Measurements from ENCODE around the gene RPS6KA5. TPM values are rescaled to one million over a fixed set of nuclear protein-coding genes. Genes with fewer than 3 reads are reported as not detected.
"Not testable (repeated sequence)": the region's sequence is repeated elsewhere in the genome, so short reads cannot be mapped to it uniquely, and the experiment has no call there.

The RPS6KA5 gene
- total RNA-seq, 1 donor from 2014 or later: 5.5 TPM

DNA sequence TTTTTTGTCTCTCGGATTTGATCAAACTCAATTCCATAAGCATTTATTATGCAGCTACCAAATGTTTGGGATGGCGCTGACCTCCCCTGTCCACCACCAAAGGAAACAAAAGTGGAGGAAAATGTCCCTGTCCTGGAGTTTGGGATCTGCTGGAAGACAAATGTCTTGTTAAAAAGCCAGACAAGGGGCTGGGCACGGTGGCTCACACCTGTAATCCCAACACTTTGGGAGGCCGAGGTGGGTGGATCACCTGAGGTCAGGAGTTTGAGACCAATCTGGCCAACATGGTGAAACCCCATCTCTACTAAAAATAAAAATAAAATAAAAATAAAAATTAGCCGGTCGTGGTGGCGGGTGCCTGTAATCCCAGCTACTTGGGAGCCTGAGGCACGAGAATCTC, 221.9 kb downstream of the RPS6KA5 start:
- DNase-seq (ENCODE audit: low read depth): not testable (repeated sequence)

DNA sequence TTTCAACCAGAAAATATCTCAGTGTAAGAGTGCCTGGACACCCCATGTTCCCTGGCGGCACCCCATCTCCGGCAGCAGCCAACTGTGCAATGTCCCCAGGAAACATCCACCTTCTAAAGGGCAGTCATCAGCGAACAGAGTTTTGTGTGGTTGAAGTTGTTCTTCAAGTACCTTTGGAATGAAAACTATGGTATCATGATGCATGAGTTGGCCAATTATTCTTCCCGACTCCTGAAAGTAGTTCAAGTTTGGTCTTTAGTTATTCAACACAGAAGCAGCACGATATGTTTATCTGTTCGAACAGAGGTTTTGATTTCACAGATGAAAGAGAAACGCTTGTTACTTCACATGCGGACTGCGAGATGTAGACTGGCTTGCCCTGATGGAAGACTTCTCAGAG, 223.1 kb downstream of the RPS6KA5 start:
- DNase-seq (ENCODE audit: low read depth): no peak

DNA sequence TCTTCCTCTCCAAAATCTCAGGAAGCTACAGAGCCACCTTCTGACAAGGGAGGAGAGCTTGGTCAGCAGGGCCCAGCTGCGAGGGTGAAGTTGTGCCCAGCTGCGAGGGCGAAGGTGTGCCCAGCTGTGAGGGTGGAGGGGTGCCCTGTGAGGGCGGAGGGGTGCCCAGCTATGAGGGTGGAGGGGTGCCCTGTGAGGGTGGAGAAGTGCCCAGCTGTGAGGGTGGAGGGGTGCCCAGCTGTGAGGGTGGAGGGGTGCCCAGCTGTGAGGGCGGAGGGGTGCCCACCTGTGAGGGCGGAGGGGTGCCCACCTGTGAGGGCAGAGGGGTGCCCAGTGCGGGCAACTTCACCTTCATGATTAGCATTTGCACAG, 223.8 kb downstream of the RPS6KA5 start:
- no peak for DNase-seq (ENCODE audit: low read depth)

DNA sequence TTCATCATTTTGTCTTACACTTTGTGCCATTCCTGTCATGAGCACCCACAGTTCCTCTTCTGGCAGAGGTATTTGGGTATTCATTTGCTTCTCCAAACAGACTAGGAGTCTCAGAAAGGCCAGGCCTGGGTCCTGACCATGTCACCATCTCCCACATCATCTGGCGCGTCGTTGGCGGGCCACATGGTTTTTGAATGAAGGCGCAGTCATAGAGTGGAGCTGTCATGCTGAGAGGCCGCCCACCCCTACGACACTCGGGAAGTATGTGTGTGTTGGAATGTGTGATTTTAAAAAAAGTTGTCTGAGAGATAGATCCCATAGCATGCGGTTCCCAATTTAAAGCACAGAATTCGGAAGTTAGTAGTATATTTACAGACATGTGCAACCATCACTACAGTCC, 228.6 kb downstream of the RPS6KA5 start:
- no peak for DNase-seq (ENCODE audit: low read depth)

DNA sequence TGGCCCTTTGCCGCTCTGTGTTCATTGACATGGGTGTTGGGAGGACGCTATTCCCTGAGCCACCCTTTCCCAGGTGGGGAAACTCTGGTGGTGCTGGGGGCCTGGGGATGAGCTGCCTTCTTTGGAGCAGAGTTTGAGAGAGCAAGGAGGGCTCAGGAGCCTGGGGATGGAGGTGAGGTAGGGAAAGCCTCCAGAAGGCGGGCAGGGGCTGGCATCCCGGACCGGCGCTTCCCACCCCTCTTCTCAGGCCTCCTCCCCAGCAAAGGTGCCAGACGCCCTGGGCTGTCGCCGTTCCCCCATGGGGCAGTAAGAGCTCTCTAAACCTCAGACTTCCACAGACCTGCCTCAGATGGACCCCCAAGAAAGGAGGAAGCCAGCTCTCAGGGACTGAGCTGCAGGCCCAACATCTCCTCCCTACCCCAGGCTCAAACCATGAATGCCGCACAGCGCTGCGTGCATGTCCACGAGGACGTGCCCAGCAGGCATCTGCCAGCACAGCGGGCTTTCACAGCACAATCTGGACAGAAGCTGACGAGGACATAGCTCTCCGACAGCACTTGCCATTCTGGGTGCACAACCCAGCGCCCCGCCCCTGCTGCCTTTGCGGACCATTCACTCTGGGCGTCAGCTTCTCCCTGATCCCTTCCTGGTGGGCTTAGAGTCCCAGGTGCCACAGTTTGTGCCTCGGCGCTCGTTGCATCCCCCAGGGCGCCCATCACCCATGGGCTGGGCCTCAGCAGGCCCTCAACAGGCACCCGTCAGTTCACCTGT, 229.3 kb downstream of the RPS6KA5 start:
- DNase-seq (ENCODE audit: low read depth): no peak

DNA sequence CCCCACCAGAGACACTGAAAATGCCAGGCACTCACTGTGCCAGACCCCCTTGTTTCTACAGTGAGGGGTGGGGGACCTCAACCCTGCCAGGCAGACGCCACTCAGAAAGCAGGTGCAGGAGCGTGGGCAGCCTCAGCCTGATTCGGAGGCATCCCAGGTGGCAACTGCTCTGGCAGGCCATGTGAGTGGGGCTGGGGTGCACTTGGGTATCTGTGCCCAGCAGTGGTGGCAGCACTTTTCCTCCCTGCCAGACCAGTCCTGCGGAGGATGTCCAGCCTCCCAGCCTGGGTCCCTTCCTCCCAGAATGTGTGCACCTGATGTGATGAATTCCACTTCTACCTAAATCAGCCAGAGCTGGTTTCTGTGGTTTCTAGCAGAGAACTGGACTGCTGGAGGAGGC, 230.8 kb downstream of the RPS6KA5 start:
- DNase-seq (ENCODE audit: low read depth): no peak

DNA sequence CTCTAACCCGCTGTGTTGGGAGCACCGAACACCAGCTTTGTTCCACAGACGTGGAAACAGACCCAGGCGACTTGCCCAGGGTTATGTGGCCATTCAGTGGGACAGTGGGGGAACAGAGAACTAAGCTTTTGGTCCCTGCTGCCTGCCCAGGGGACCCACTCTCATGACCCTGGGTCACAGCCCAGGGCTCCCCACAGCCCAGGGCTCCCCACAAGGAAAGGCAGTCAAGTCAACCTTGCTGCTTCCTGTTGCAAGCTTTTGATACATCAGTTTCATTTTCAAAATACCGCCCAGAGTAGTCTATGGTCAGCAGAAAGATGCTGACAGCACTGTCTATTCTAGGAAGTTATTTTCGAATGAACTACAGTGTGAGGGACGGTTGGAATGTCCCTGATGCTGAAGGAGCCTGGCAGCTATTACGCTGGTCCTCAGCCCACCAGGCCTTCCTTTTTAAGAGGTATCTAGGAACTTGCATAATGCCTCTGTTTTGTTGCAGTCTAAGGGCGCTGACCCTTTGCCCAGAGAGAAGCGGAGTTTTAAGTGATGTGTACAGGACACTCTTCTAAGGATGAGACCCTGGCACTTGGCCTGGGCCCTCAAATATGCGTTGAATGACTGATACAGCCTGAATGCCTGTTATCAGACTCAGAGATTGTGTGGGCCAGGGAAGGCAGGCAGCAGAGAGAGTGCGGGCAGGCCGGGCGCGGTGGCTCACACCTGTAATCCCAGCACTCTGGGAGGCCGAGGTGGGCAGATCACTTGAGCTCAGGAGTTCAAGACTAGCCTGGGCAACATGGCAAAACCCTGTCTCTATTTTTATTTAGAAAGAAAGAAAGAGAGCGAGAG, 231.6 kb downstream of the RPS6KA5 start:
- no peak for DNase-seq (ENCODE audit: low read depth)

DNA sequence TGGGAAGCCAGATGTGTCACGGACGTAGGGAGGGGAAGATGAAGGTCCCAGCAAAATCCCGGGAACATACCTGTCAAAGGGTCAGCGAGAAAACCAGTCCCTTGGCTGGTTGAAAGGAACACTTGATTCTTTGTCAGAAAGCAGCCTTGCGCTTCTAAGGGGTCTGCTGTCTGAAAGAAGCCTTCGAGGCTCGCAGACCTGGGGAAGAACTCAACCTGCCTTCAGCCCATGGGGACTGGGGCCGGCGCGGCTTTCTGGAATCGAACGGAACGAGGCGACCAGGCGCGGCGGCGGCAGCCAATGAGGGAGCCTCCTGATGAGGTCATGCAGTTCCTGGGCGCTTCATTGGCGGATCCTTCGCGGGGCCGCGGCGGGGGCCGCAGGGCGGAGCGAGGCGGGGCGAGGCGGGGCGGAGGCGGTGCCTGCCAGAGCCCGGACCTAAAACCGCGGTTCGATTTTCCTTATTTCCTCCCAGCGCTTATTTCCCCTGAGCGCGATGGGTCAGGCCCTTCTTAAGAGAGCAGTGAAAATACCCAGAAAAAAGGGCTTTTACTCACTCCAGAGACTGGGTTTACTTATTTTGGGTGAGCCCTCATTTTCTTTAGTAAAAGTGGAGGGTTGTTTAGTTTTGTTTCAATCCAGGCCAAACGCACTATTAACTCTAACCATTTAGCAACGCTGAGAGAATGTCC, 232.4 kb downstream of the RPS6KA5 start:
- DNase-seq (ENCODE audit: low read depth): peak; percentile 89

DNA sequence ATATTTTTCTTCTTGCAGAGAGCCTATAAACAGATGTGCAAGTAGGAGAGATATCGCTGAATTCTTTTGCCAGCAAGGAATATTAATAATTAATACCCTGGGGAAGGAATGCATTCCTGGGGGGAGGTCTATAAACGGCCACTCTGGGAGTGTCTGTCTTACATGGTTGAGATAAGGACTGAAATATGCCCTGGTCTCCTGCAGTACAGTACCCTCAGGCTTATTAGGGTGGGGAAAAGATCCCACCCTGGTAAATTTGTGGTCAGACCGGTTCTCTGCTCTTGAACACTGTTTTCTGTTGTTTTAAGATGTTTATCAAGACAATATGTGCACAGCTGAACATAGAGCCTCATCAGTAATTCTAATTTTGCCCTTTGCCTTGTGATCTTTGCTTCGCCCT, 236.9 kb downstream of the RPS6KA5 start:
- DNase-seq (ENCODE audit: low read depth): not testable (repeated sequence)

DNA sequence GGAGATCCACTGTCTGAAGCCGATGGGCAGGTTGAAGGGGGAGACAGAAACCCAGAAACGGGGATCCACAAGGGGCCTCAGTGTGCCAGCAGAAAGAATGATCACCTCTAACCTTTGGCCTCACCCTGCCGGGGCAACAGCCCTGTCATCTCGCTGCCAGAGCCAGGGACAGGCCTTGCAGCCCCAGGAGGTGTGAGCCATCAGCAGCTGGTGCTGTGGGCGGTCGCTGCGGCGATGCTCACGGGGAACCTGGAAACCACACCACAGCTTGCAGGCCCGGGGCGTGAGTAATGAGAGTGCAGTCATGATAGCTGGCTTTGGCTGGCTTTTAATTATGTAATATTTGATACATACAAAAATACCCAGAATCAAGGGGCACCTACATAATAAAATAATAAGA, 239.5 kb downstream of the RPS6KA5 start:
- DNase-seq (ENCODE audit: low read depth): peak; percentile 89

DNA sequence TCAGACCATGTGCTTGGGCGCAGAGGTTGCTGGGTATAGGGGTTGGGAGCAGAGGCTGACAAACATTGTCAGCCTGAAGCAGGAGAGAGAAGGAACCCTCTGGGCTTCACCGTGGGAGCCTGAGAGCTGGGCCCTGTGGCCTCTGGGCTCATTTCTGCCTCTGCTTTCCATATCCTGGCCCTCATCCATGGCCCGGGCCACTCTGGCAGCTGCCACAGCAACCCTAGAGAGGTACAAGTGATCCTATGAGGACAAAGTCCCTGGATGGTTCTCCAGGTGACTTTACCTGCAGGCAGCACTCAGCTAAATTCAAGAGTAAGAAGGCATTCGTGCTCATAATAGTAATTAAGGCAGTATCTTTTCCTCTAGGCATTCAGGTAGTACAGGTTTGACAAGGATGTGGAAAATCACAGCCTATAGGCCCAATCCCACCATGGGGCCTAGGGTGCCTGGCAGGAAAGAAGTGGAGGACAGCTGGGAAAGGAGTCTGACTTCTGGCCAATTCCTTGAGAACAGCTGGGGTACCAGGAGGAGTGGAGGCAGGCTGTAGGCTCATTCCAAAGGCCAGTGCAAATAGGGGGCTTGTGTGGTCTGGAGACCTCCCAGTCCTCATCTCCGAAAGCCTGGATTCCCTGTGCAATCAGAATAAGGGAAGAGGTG, 240.6 kb downstream of the RPS6KA5 start:
- DNase-seq (ENCODE audit: low read depth): peak; percentile 60

DNA sequence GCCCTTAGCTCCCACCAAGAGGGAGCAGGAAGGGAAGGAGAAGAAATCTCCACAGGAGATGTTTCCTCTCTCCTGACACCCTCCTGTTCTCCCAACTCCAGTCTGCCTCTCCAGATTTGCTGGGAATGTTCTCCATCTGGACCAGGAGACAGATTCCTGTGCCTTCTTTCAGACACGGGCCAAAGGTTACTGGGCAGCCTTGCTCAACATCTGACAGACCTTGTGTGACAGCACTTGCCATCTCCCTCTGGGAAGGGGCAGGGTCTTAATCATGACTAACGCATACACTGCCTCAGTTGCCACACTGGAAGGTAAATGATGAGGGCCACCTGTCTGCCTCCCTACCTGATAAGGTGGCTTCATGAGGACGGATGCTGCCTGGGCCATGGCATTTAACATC, 241.7 kb downstream of the RPS6KA5 start:
- no peak for DNase-seq (ENCODE audit: low read depth)

DNA sequence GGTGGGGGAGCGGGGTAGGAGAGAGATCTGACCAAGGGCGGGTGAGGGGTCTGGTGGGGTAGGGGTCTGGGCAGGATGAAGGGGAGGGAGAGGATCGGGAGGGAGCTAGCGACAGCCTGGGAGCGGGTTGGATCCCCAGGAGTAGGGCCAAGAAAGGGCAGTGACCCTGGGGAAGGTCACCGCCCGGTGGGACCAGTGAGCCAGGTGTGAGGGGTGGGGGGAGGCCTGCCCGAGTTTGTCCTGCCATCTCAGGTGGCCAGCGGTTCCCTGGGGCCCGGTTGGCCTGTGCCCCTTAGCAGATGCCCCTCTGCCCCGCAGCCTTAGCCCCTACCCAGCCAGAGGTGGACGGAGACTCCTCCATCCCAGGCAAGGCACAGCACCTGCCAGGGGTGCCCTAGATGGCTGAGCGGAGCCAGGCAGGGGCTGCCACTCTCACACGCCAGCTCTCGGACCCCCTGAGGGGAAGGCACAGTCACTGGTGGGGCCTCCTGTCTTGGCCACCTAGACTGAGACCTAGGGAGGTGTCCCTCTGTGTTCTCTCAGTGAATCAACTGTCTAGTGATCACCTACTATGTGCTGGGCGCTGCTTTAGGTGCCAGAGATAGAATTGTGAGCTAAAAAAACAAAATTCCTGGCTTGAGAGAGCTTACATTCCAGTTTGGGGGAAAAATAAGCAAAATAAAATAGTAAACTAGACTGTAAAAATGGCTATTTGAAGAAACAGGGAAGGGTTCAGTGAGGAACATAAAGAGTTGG, 243.6 kb downstream of the RPS6KA5 start:
- no peak for DNase-seq (ENCODE audit: low read depth)

DNA sequence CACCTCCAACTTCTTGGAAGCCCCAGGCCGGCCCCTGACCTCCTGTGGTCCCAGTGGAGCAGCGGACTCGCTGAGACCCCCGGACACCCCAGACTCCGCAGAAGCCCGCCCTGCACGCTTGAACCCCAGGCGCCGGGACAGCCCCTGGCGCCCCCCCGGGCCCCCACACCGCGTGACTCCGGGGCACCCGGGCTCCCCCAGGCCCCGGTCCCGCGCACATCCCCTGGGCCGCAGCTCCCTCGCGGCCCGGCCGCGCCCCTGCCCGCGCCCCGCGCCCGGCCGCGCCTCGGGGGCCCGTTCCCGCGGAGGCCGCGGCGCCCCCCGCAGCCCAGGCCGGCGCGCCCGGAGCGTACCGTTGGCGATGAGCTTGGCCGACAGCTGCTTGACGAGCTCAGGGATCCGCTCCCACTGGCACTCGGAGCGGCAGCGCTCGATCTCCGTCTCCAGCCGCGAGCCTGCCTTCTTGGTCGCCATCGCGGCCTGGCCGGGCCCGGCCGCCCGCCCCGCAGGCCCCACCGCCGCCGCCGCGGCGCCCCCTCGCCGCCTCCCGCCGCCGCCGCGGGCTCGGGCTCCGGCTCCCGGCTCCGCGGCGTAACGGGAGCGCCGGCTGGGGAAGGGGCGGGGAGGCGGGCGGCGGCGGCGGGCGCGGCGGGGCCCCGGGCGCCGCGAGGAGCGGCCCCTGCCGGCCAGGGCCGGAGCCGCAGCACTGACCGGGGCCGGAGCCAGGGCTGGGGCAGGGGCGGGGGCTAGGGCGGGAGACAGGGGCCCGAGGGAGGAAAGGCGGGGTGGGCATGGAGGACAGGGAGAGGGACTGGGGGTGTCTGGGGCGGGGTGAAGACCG, 244.4 kb downstream of the RPS6KA5 start, which contains the start of gene TTC7B:
Gene TTC7B (minus strand): TSS at position 609 of the 841 bp plus-strand sequence. CDS start 135 bp downstream, at position 474.
- DNase-seq (ENCODE audit: low read depth): peak; percentile 52

DNA sequence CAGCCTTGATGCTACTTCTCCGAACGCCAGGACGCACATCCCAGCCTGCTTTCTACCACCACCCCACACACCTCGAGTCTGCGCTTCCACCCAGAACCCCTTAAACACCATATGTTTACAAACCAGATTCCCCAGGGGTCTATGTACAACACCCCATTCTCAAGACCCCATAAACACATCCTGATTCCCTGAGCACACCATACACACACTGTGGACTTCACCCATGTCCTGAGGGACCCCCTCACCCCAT, 244.9 kb downstream of the RPS6KA5 start:
- DNase-seq (ENCODE audit: low read depth): no peak

DNA sequence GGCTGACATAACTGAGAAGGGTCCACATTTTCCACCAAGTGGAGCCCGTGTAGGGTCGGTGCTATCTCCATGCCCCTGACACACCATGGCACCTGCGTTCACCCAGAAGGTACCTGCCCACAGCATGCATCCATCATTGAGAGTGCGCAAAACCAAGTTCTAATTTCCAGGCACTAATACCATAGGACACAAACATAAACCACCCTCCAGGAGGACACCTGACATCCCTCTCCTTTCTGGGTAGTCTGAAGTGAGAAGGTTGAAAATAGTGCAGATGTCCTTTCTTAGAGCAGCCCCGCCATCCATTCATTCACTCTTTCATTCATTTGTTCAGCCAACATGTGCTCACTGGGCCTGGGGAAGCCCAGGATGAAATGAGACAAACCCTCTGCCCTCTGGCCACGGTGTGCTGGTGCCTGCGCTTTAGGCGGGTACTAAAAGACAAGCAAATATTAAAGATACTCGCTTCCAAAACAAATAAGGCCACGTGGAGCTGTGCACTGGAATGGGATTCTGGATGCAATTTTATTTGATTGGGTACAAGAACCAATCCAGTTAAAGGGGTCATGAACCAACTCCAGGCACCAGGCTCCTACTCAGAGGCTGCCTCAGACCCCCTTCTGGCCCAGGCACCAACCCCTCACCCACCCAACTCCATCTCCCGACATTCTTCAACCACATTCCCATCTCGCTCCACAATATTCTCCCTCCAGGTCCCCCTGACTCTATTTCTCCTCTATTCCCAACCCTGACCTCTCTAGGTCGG, 245.5 kb downstream of the RPS6KA5 start:
- no peak for DNase-seq (ENCODE audit: low read depth)

DNA sequence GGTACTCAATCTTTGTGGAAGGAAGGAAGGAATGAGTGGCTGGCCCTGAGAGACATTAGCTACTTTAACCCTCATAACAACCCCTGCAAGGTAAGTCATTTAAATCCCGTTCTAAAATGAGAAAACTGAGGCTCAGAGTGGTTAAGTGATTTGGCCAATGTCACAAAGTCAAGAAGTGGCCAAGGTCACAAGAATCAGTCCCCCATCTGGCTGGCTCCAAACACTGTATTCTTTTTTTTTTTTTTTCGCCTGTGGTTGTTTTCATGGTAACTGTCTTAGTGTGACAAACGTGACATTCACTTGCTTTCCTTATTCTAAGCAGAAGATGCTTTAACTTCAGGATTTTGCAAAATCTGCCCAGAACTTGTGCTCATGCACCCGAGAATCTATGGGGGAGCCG, 247.0 kb downstream of the RPS6KA5 start:
- no peak for DNase-seq (ENCODE audit: low read depth)

DNA sequence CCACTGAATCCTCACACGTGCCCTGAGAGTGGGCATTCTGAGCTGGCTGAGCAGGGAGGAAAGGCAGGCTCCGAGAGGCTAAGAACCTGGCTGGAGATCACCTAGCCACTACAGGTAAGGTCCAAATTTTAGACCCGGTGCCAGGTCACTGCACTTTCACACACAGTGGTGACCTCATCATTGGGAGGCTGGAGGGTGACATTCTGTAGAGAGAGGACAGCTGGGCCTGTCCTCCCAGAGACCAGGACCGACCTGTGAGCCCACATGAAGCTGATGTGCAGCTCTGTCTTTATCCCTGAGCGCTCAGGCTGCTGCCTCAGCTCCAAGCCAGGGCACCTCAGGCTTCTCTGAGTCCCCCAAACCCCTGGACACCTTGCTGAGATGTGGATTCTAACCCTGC, 248.3 kb downstream of the RPS6KA5 start:
- no peak for DNase-seq (ENCODE audit: low read depth)

DNA sequence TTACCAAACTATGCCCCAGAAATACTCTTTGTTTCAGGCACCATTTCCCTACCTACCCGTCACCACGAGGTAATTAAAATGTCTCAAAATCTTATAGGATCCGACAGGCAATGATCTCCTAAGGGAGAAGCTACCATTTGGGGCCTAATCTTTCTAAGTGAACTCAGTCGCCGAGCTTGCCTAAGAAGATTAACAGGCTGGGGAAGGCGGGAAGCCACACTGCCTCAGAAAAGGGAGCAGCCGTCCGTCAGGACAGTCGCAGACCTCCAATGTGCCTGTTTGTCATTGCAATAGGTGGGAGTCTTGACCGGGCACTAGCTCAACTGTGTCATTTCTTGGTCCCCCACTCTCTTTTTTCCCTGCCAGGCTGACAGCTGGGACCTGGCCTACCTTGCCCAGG, 248.8 kb downstream of the RPS6KA5 start:
- DNase-seq (ENCODE audit: low read depth): no peak
